Neural cell (in vitro differentiated cells): ENCODE data around the gene IRX6.

Source experiments
- CTCF ChIP-seq: fragments of 450-650 bp; IDR thresholded peaks from 2 replicates; pipeline ENCODE4 v1.5.1; 2014; ENCODE audit warnings: antibody characterized with exemption, mild to moderate bottlenecking, moderate library complexity; ENCODE audit not compliant: poor library complexity, severe bottlenecking
- EZH2 ChIP-seq: fragments of 200-600, 300-800 bp; shearing (Covaris generic), sonication (generic); IDR thresholded peaks from 2 replicates; pipeline ENCODE4 v1.6.1; 2014; ENCODE audit warnings: antibody characterized with exemption, low read length, borderline replicate concordance, mild to moderate bottlenecking; ENCODE audit not compliant: insufficient read depth, poor library complexity, severe bottlenecking
- MXI1 ChIP-seq: fragments of 450-650 bp; conservative IDR thresholded peaks from 2 replicates; pipeline ENCODE4 v1.6.1; 2014; ENCODE audit warnings: antibody characterized with exemption, mild to moderate bottlenecking; ENCODE audit not compliant: poor library complexity, severe bottlenecking
- POLR2AphosphoS5 ChIP-seq: IDR thresholded peaks from 2 replicates; pipeline ENCODE4 v1.6.1; 2012
- REST ChIP-seq: IDR thresholded peaks from 2 replicates; pipeline ENCODE4 v1.6.1; 2012; ENCODE audit warnings: borderline replicate concordance
- TAF1 ChIP-seq: IDR thresholded peaks from 2 replicates; pipeline ENCODE4 v1.6.1; 2012; ENCODE audit warnings: low read depth

- TF ChIP-seq EZH2: no peak
- TF ChIP-seq MXI1: no peak
- TF ChIP-seq CTCF: no peak
- TF ChIP-seq TAF1: no peak
- no peak for TF ChIP-seq POLR2AphosphoS5
- TF ChIP-seq REST: no peak
Measured at GRCh38 chr16:55373489-55373832, 49.5 kb downstream of the IRX6 start.
